Ectodermal cell (in vitro differentiated cells): ENCODE results near the gene PRSS21.

Experiments used
- H3K27ac ChIP-seq: 2 replicates; pipeline ENCODE4 v1.7.0; 2013; ENCODE audit warnings: mild to moderate bottlenecking, low read depth, low read length; ENCODE audit not compliant: insufficient read depth, poor library complexity, severe bottlenecking
- H3K27me3 ChIP-seq: 2 replicates; pipeline ENCODE4 v1.7.0; 2013; ENCODE audit warnings: mild to moderate bottlenecking, low read length; ENCODE audit not compliant: insufficient read depth, control insufficient read depth, poor library complexity, severe bottlenecking
- H3K36me3 ChIP-seq: one replicate; pipeline ENCODE4 v1.7.0; 2013; ENCODE audit warnings: low read length; ENCODE audit not compliant: control insufficient read depth, insufficient read depth
- H3K4me1 ChIP-seq: one replicate; pipeline ENCODE4 v1.7.0; 2013; ENCODE audit warnings: low read length; ENCODE audit not compliant: control insufficient read depth, insufficient read depth
- H3K4me3 ChIP-seq: 2 replicates; pipeline ENCODE4 v1.7.0; 2013; ENCODE audit warnings: low read depth, low read length, control low read depth; ENCODE audit not compliant: insufficient read depth
- H3K9me3 ChIP-seq: 2 replicates; pipeline ENCODE4 v1.7.0; 2013; ENCODE audit warnings: mild to moderate bottlenecking, low read length, moderate library complexity; ENCODE audit not compliant: control insufficient read depth
- WGBS, 2 experiments: methylation state at CpG; one replicate each; pipeline ENCODE4 v1.1.7; 2013; ENCODE audit warnings: missing lambda C conversion rate in 2 of 2; 5-methylcytosine and 5-hydroxymethylcytosine counted together

PRSS21 gene

DNA sequence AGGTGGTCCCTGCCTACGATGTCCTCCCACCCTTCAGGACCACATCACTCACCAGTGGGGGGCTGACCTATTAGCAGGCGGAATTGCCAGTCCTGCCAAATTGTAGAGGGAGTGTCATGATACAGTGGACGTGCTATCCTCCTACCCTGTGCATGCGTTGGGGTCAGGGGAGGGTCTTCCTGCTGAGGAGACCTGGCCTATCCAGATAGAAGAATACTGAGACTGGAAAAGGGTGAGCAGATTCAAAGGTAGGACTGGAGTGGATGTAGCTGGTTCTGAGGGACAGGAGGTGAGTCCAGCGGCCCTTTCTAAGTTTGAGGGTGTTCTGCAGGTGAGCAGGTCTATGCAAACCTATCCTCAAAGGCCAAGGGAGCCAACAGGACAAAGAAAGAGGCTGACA lies 10.8 kb upstream of the PRSS21 start:
- Histone ChIP-seq H3K9me3 (no peaks in the 10 kb centered on the region), H3K27ac (no peak overlapping the region), H3K36me3 (no peaks in the 10 kb centered on the region), H3K4me3 (no peak overlapping the region), H3K4me1 (no peaks in the 10 kb centered on the region), H3K27me3 (no peaks in the 10 kb centered on the region)
- WGBS, 2 experiments, result 90% methylated on average over 5 of the region's 5 CpGs

DNA sequence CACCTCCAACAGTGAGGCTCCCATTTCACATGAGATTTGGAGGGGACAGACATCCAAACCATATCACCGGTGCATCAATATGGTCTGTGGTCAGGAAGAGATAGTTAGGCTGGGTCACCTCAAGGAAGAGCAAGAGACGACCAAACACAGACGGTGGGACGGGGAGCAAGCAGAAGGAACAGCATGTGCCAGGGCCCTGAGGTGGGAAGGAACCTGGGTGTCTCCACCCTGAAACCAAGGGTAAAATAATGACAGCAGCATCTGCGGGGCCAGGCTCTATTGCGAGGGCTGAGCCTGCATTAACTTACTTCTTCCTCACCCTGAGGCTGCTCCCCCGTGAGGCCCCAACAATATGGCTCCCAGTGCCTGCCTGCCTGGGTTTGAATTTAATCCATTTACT lies 8.9 kb upstream of the PRSS21 start:
- Histone ChIP-seq H3K9me3 (no peaks in the 10 kb centered on the region), H3K4me3 (no peak overlapping the region), H3K27me3 (no peaks in the 10 kb centered on the region), H3K4me1 (no peaks in the 10 kb centered on the region), H3K36me3 (no peaks in the 10 kb centered on the region), H3K27ac (no peak overlapping the region)
- 93% methylated on average over 7 of the region's 7 CpGs for WGBS, 2 experiments

DNA sequence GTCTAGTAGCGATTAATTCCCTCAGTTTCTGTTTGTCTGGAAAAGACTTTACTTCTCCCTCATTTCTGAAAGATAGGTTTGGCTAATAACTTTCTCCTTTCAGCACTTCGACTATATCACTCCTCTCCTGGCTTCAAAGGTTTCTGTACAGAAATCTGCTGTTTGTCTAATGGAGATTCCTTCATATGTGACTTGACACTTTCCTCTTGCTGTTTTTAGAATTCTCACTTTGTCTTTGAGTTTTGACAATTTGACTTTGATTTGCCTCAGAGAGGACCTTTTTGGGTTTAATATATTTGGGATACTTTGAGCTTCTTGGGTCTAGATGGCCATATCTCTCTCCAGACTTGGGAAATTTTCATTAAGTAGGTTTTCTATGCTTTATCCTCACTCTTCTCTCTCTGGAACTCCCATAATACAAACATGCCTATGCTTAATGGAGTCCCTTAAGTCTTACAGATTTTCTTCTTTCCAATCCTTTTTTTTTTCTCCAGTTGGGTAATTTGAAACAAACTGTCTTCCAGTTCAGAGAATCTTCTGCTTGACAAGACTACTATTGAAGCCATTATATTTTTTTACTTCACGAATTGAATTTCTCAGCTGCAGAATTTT lies 7.8 kb upstream of the PRSS21 start:
- Histone ChIP-seq H3K36me3 (no peaks in the 10 kb centered on the region), H3K9me3 (no peaks in the 10 kb centered on the region), H3K4me1 (no peaks in the 10 kb centered on the region), H3K27ac (no peak overlapping the region), H3K4me3 (no peak overlapping the region), H3K27me3 (no peaks in the 10 kb centered on the region)
- WGBS, 2 experiments, result 89 to 96% methylated on average over 3 of the region's 3 CpGs

DNA sequence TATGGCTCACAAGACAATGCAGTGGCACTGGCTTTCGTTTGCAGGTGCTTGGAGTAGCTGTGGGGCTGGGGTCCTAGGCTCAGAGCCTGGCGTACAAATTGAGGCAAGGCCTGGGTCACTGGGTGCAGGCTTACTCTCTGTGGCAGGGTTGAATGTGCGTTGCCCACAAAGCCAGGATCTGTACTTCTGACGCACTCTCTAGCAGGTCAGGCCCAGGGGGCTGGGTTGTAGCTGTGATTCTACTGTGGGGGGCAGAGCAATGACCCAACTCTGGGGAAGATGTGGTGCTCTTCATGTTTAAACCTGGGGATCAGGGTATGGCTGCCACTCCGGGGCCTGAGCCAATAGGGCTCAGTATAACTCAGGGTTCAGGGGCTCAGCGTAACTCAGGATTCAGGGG lies 6.4 kb upstream of the PRSS21 start:
- H3K4me3 ChIP-seq, result no peak overlapping the region
- no peaks in the 10 kb centered on the region for H3K9me3 ChIP-seq
- H3K27ac ChIP-seq, result no peak overlapping the region
- H3K4me1 ChIP-seq, result no peaks in the 10 kb centered on the region
- no peaks in the 10 kb centered on the region for H3K36me3 ChIP-seq
- H3K27me3 ChIP-seq, result no peaks in the 10 kb centered on the region
- 89 to 91% methylated on average over 6 of the region's 6 CpGs for WGBS, 2 experiments

DNA sequence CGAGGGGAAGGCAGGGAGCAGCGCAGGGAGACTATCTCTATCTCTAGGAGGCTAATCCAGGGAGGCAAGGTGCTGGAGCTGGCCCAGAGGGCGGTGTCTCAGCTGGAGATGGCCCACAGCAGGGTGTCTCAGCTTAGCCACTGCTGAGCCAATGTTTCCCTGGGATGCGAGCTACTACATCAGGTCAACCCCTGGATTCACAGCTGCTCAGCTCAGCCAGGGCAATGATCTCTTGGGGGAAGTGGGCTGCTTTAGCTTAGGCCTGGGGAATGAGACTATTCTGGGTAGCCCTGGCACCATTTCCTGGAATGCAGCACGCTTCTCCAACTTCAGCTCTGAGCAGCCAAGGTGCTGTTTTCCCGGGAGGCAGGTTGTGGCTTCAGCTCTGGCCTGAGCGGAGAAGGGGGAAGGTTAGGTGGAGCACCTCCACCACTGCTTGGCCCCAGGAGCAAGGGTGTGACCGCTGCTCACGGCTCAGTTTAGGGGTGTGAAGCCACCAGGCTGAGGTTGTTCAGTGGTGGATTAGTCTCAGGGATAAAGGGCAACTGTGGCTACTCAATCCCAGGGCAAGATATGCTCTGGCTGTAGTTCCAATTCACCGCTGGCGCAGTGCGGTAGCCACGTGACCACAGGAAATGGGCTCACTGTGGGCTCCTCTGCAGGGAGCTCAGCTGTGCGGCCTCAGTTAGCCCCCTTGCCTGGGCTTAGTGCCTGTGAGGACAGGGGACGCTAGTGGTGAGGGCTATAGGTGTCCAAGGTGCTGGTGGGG lies 5.2 kb upstream of the PRSS21 start:
- Histone ChIP-seq H3K4me1 (no peaks in the 10 kb centered on the region), H3K4me3 (no peak overlapping the region), H3K27me3 (no peaks in the 10 kb centered on the region), H3K9me3 (no peaks in the 10 kb centered on the region), H3K36me3 (no peaks in the 10 kb centered on the region), H3K27ac (no peak overlapping the region)
- whole genome bisulfite sequencing, 2 experiments, result 84% methylated on average over 15 of the region's 15 CpGs

DNA sequence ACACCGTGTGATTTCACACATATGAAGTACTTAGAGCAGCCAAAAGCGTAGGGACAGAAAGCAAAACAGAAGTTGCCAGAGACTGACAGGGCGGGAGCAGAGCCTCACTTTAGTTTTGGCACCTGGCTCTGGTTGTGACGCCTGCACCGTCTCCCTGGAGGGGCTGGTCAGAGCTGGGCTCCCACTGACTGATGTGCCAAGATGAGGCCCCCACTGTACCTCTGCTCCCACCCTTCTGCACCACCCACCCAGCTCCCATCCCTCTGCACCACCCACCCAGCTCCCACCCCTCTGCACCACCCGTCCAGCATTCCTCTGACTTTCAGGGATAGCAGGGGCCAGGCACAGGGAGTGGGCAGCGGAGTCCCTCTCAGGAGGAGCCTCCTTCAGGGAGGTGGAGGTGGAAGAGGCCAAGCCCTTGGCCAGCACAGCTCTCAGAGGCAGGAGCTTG lies 3.2 kb upstream of the PRSS21 start:
- H3K9me3 ChIP-seq, result no peaks in the 10 kb centered on the region
- H3K4me3 ChIP-seq, result no peak overlapping the region
- H3K27ac ChIP-seq, result no peak overlapping the region
- no peaks in the 10 kb centered on the region for H3K36me3 ChIP-seq
- H3K4me1 ChIP-seq, result no peaks in the 10 kb centered on the region
- WGBS, 2 experiments, result 86 to 92% methylated on average over 7 of the region's 7 CpGs
- H3K27me3 ChIP-seq, result no peaks in the 10 kb centered on the region

DNA sequence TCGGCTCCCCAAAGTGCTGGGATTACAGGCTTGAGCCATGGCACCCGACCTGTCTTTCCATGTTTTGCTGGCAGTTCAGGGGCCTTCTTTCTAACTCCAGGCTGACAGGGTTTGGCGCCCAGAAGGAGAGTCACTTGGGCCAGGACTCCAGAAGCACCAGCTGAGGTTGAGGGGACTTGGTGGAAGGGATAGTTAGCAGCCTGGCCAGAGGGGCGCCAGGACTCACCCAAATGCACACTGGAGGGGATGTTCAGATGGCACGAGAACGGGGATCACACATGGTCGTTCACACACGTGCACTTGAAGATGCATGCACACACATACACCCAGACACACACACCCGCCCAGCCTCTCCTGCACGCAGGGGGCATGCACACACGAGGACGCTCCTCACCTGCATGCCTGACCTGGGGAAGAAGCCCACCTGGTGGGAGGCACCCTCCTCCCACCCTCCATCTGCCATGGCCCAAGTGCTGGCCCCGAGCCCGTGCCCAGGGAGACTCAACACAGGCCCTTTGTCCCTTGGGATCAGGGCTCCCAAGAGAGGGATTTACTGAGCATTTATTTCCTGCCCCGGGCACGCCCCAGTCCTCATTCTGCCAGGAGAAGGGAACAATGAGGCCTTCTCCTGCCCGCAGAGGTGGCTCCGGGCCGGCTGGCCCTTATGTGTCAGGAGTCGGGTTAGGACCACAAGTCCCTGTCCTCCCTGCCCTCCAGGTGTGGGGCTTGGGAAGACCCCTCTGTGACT lies 2.3 kb upstream of the PRSS21 start:
- Histone ChIP-seq H3K27ac (no peak overlapping the region), H3K4me1 (no peaks in the 10 kb centered on the region), H3K27me3 (no peaks in the 10 kb centered on the region), H3K4me3 (no peak overlapping the region), H3K9me3 (no peaks in the 10 kb centered on the region), H3K36me3 (no peaks in the 10 kb centered on the region)
- 89 to 93% methylated on average over 20 of the region's 20 CpGs for WGBS, 2 experiments

DNA sequence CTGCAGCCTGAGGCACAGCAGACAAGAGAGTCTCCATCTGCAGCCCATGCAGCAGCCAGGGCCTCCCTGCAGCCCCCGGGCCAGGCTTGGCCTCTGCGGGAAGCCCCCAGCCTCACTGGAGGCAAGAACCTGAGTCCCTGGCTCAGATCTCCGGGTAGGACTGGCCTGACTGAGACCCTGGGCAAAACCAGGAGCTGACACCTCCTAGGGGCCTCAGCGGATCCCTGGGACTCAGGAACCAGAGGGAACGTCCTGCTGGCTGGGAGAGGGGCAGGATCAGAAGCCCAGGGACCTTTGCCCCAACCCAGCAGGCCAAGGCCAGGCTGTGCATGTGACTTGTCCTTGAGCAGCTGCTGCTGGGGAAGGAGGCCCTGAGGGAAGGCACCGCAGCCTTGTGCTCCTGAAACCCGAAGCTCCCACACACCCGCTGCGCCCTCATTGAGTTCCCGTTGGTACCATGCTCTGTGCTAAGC lies 1.7 kb upstream of the PRSS21 start:
- Histone ChIP-seq H3K9me3 (no peaks in the 10 kb centered on the region), H3K27ac (no peak overlapping the region), H3K4me1 (peaks cover 3% of the 10 kb centered on the region), H3K36me3 (no peaks in the 10 kb centered on the region), H3K4me3 (no peak overlapping the region), H3K27me3 (no peaks in the 10 kb centered on the region)
- WGBS, 2 experiments, result 84% methylated on average over 10 of the region's 10 CpGs

DNA sequence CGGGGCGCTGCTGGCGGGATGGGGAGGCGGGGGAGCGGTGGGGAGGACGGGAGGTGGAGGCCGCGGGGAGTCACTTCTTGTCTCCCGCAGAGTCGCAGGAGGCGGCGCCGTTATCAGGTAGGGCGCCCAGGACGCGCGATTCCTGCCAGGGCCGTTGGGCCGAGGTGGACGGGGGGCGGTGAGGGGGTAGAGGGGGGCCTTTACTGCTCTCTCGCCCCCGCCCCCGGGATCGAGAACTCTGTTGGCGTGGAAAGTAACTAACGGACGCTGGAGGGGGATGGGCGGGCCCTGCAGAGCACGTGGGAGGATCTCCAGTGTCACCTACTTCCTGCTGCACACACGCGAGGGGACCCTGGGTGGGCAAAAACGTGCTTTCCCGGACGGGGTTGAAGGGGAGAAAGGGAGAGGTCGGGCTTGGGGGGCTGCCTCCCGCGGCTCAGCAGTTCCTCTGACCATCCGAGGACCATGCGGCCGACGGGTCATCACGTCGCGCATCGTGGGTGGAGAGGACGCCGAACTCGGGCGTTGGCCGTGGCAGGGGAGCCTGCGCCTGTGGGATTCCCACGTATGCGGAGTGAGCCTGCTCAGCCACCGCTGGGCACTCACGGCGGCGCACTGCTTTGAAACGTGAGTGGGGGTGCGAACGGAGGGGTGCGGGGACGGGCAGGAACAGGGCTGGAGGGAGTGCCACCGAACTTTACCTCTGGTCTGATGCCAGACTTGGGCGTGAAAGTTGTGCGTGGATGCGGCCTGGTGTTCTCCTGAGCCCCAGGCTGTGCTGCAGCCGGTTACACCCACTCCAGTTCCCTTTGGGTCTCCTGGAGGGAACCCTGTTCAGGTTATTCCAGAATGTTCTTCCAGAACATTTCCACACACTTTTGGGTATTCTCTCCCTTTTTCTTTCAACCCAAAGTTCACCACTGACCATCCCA lies 569 bp downstream of the PRSS21 start:
- no peak overlapping the region for H3K4me3 ChIP-seq
- 92 to 93% methylated on average over 68 of the region's 68 CpGs for WGBS, 2 experiments
- no peaks in the 10 kb centered on the region for H3K9me3 ChIP-seq
- H3K4me1 ChIP-seq, result peaks cover 5% of the 10 kb centered on the region
- H3K27ac ChIP-seq, result no peak overlapping the region
- H3K36me3 ChIP-seq, result no peaks in the 10 kb centered on the region
- no peaks in the 10 kb centered on the region for H3K27me3 ChIP-seq
